HCT116 (cell line): ENCODE data around the gene PGBD5. TPM values are rescaled to one million over a fixed set of nuclear protein-coding genes. Genes with fewer than 3 reads are reported as not detected.

ENCODE experiments used
- ATAC-seq: fragments of 200-7000 bp; cut with Tn5 transposase; 2 replicates; pipeline ENCODE4 v1.9.1; 2020; ENCODE audit warnings: mild to moderate bottlenecking, moderate library complexity
- BruUV-seq: library from RNA; stranded (reverse); fragments of 400-500 nt; replicated peaks from 2 replicates; lab custom pipeline; 2021; lab: Mats Ljungman, UMichigan
- CTCF ChIA-PET: fragments of 300-600 bp; sonication (Branson Sonifier 250); formaldehyde crosslinking; loops from one replicate; lab custom pipeline; 2021; ENCODE audit warnings: antibody characterized with exemption; lab: Charles Lee
- POLR2A ChIA-PET: fragments of 300-600, 350-600 bp; sonication (Branson Sonifier 250); formaldehyde crosslinking; loops from one replicate; lab custom pipeline; 2021; ENCODE audit warnings: antibody characterized with exemption; lab: Charles Lee
- RAD21 ChIA-PET, 2 experiments: fragments of 300-600 bp; sonication (Branson Sonifier 250); formaldehyde crosslinking; loops; one replicate each; lab custom pipeline; 2023; ENCODE audit warnings: low total read pairs in 2 of 2; ENCODE audit not compliant: uncharacterized antibody in 2 of 2, unreplicated experiment in 2 of 2, low non-redundant PET in 1 of 2; lab: Charles Lee
- DNase-seq: peaks from one replicate; pipeline ENCODE4 v3.0.0-alpha.2; 2010; ENCODE audit warnings: low read depth, low spot score
- H2AFZ ChIP-seq: fragments of 200-600 bp; shearing (Covaris generic), sonication (generic); 2 replicates; pipeline ENCODE4 v1.6.1; 2017; ENCODE audit warnings: low read depth, mixed run types, mixed read lengths, antibody characterized with exemption, low read length; ENCODE audit not compliant: poor library complexity, severe bottlenecking
- H3K27ac ChIP-seq: 2 replicates; pipeline ENCODE4 v1.5.1; 2012; ENCODE audit warnings: low read depth, low read length
- H3K27me3 ChIP-seq: fragments of 200-600 bp; sonication (generic); 2 replicates; pipeline ENCODE4 v1.6.1; 2016; ENCODE audit warnings: mixed run types, low read length, mixed read lengths; ENCODE audit not compliant: insufficient read depth
- H3K36me3 ChIP-seq, 2 experiments: fragments of 200-500 bp in 1 of 2; fragments of 200-600 bp in 1 of 2; sonication (Bioruptor generic) in 1 of 2; sonication (generic) in 1 of 2; 2 replicates each; pipeline versions ENCODE4 v1.5.1 to v1.6.1; 2014 to 2016; ENCODE audit warnings: low read length in 2 of 2, inconsistent platforms in 1 of 2, mixed read lengths in 1 of 2, mixed run types in 1 of 2; ENCODE audit not compliant: insufficient read depth in 2 of 2, control insufficient read depth in 1 of 2
- H3K4me1 ChIP-seq, 2 experiments: fragments of 200-600 bp in 1 of 2; sonication (generic) in 1 of 2; 2 replicates each; pipeline versions ENCODE4 v1.5.1 to v1.6.1; 2012 to 2017; ENCODE audit warnings: low read length in 2 of 2, inconsistent platforms in 1 of 2, mild to moderate bottlenecking in 1 of 2, mixed read lengths in 1 of 2, mixed run types in 1 of 2, moderate library complexity in 1 of 2; ENCODE audit not compliant: insufficient read depth in 2 of 2, control insufficient read depth in 1 of 2
- H3K4me2 ChIP-seq: fragments of 200-600 bp; sonication (generic); 2 replicates; pipeline ENCODE4 v1.6.1; 2017; ENCODE audit warnings: mixed run types, low read length, mixed read lengths
- H3K4me3 ChIP-seq, 2 experiments: fragments of 200-600 bp in 1 of 2; sonication (generic) in 1 of 2; replicated peaks in 1 of 2; 2 replicates each; pipeline ENCODE4 v1.5.1; 2011 to 2016; ENCODE audit warnings: low read length in 2 of 2, control low read depth in 1 of 2, low read depth in 1 of 2, mild to moderate bottlenecking in 1 of 2, mixed read lengths in 1 of 2, mixed run types in 1 of 2
- H3K79me2 ChIP-seq: fragments of 200-600 bp; sonication (generic); 2 replicates; pipeline ENCODE4 v1.6.1; 2017; ENCODE audit warnings: mild to moderate bottlenecking, mixed run types, low read length, moderate library complexity, mixed read lengths; ENCODE audit not compliant: insufficient read depth
- H3K9ac ChIP-seq: fragments of 200-600 bp; sonication (generic); 2 replicates; pipeline ENCODE4 v1.6.1; 2016; ENCODE audit warnings: low read length, mixed read lengths
- H3K9me2 ChIP-seq: fragments of 200-600 bp; sonication (generic), shearing (Covaris generic); 2 replicates; pipeline ENCODE4 v1.6.1; 2017; ENCODE audit warnings: mixed run types, mild to moderate bottlenecking, moderate library complexity; ENCODE audit not compliant: insufficient read depth
- H3K9me3 ChIP-seq, 2 experiments: fragments of 200-500 bp in 1 of 2; fragments of 200-600 bp in 1 of 2; sonication (Bioruptor generic) in 1 of 2; sonication (generic) in 1 of 2; 2 replicates each; pipeline ENCODE4 v1.6.1; 2014 to 2017; ENCODE audit warnings: low read length in 2 of 2, mixed read lengths in 2 of 2, inconsistent platforms in 1 of 2, low read depth in 1 of 2, mild to moderate bottlenecking in 1 of 2, mixed run types in 1 of 2, moderate library complexity in 1 of 2; ENCODE audit not compliant: control insufficient read depth in 1 of 2, insufficient read depth in 1 of 2
- H4K20me1 ChIP-seq: fragments of 200-600 bp; sonication (generic), shearing (Covaris generic); 2 replicates; pipeline ENCODE4 v1.6.1; 2017; ENCODE audit warnings: mixed run types, mild to moderate bottlenecking, moderate library complexity; ENCODE audit not compliant: insufficient read depth
- ATF3 ChIP-seq: IDR thresholded peaks from 2 replicates; pipeline ENCODE4 v1.6.1; 2012
- CTCF ChIP-seq, 3 experiments: fragments of 200-600 bp in 1 of 3; sonication (generic) in 1 of 3; IDR thresholded peaks in 2 of 3; conservative IDR thresholded peaks in 1 of 3; 2 replicates each; pipeline ENCODE4 v1.5.1; 2012 to 2017; ENCODE audit warnings: low read depth in 2 of 3, low read length in 2 of 3, antibody characterized with exemption in 1 of 3, borderline replicate concordance in 1 of 3, control low read depth in 1 of 3, mild to moderate bottlenecking in 1 of 3, mixed read lengths in 1 of 3, mixed run types in 1 of 3, moderate library complexity in 1 of 3; ENCODE audit not compliant: insufficient read depth in 1 of 3
- EGR1 ChIP-seq: IDR thresholded peaks from 2 replicates; pipeline ENCODE4 v1.6.1; 2012; ENCODE audit warnings: low read depth
- EZH2 ChIP-seq: fragments of 200-600 bp; sonication (generic); IDR thresholded peaks from 2 replicates; pipeline ENCODE4 v1.6.1; 2017; ENCODE audit warnings: antibody characterized with exemption, mixed run types
- EZH2phosphoT487 ChIP-seq: fragments of 200-600 bp; IDR thresholded peaks from 2 replicates; pipeline ENCODE4 v1.6.1; 2018; ENCODE audit warnings: antibody characterized with exemption, borderline replicate concordance
- JUND ChIP-seq: IDR thresholded peaks from 2 replicates; pipeline ENCODE4 v1.6.1; 2012
- MAX ChIP-seq: IDR thresholded peaks from 2 replicates; pipeline ENCODE4 v1.6.1; 2012
- POLR2A ChIP-seq: IDR thresholded peaks from 2 replicates; pipeline ENCODE4 v1.7.0; 2011; ENCODE audit warnings: borderline replicate concordance; ENCODE audit not compliant: insufficient read depth, insufficient read length; ENCODE audit errors: extremely low read depth
- POLR2AphosphoS5 ChIP-seq: IDR thresholded peaks from 2 replicates; pipeline ENCODE4 v1.6.1; 2011; ENCODE audit warnings: mild to moderate bottlenecking, low read depth, low read length, moderate library complexity
- RAD21 ChIP-seq: IDR thresholded peaks from 2 replicates; pipeline ENCODE4 v1.6.1; 2012; ENCODE audit warnings: low read depth, mild to moderate bottlenecking
- REST ChIP-seq: IDR thresholded peaks from 2 replicates; pipeline ENCODE4 v1.6.1; 2012; ENCODE audit warnings: low read depth
- SIN3A ChIP-seq: IDR thresholded peaks from 2 replicates; pipeline ENCODE4 v1.6.1; 2012; ENCODE audit warnings: low read depth
- SP1 ChIP-seq: IDR thresholded peaks from 2 replicates; pipeline ENCODE4 v1.6.1; 2012; ENCODE audit warnings: low read depth
- SRF ChIP-seq: IDR thresholded peaks from 2 replicates; pipeline ENCODE4 v1.6.1; 2012; ENCODE audit warnings: low read depth
- ZFX ChIP-seq: fragments of 450-650 bp; IDR thresholded peaks from 2 replicates; pipeline ENCODE4 v1.6.1; 2017
- ZNF274 ChIP-seq: fragments of 200-500 bp; sonication (Bioruptor generic); IDR thresholded peaks from 2 replicates; pipeline ENCODE4 v1.6.1; 2014; ENCODE audit warnings: mild to moderate bottlenecking, low read depth, low read length, inconsistent platforms
- intact Hi-C: fragments of 100-400 bp; cut with micrococcal nuclease; formaldehyde crosslinking; loops from 2 replicates; pipeline ENCODE4 v1.10.0; 2022
- total RNA-seq: library from RNA; stranded (reverse); gene quantifications from one replicate; pipeline ENCODE4 v1.2.1, GENCODE V29; 2021; ENCODE audit not compliant: unreplicated experiment

PGBD5 gene
- total RNA-seq, 1 experiment from 2014 or later, result 0.27 TPM

GRCh38 chr1:230354005-230354404 lies 72.1 kb downstream of the PGBD5 start:
- intact Hi-C loops, result no loop called here
- CTCF ChIA-PET, result no interaction called here
- BruUV-seq, result no TSS peak
- Histone ChIP-seq H4K20me1 (no peaks in the 10 kb centered on the region), H3K36me3 (no peaks in the 10 kb centered on the region), H3K9me2 (no peaks in the 10 kb centered on the region), H3K4me1 (no peaks in the 10 kb centered on the region), H3K4me3 (no peak overlapping the region), H3K79me2 (no peaks in the 10 kb centered on the region), H3K4me2 (no peak overlapping the region), H2AFZ (no peak overlapping the region), H3K27ac (no peak overlapping the region), H3K9ac (no peak overlapping the region), H3K9me3 (no peaks in the 10 kb centered on the region), H3K27me3 (no peaks in the 10 kb centered on the region)
- POLR2A ChIA-PET, result no interaction called here
- ATAC-seq (no peak), DNase-seq (no peak)
- TF ChIP-seq JUND (no peak), ATF3 (no peak), SRF (no peak), CTCF (IDR thresholded peaks at IDR 0.05 in 2 of 3, conservative IDR thresholded peaks at IDR 0.05 in 1 of 3; ENCODE audit: borderline replicate concordance in 1 of 3, insufficient read depth in 1 of 3, low read depth in 2 of 3, low read length in 2 of 3) (no peak), SIN3A (no peak), MAX (no peak), EZH2phosphoT487 (no peak), EZH2 (no peak), POLR2A (no peak), EGR1 (no peak), ZFX (no peak), RAD21 (no peak), POLR2AphosphoS5 (no peak), REST (no peak), ZNF274 (no peak), SP1 (no peak)
- RAD21 ChIA-PET, result no interaction called here
